Retina (tissue), 1 donor: ENCODE data around the gene CROCC2.

ENCODE experiments used
- DNase-seq: peaks from one replicate; pipeline ENCODE4 v3.0.0-alpha.2; 2016

The CROCC2 gene

GRCh38 chr2:240959214-240959940 is 53.2 kb downstream of the CROCC2 start:
- DNase-seq, result no peak

- DNase-seq, result no peak
Observed at GRCh38 chr2:240959941-240960308, 53.8 kb downstream of the CROCC2 start.

GRCh38 chr2:240960309-240960970 is 54.3 kb downstream of the CROCC2 start:
- DNase-seq, result peak; percentile 73

GRCh38 chr2:240960971-240961876 is 55.1 kb downstream of the CROCC2 start:
- peak; percentile 69 for DNase-seq

- DNase-seq, result peak; percentile 18
Observed at GRCh38 chr2:240961910-240962299, 55.8 kb downstream of the CROCC2 start.

- DNase-seq, result peak; percentile 76
Observed at GRCh38 chr2:240962300-240963064, 56.3 kb downstream of the CROCC2 start.

GRCh38 chr2:240963065-240963867 is 57.1 kb downstream of the CROCC2 start:
- no peak for DNase-seq

GRCh38 chr2:240963868-240964703 is 58.0 kb downstream of the CROCC2 start:
- DNase-seq, result no peak

GRCh38 chr2:240964704-240965295 is 58.7 kb downstream of the CROCC2 start:
- DNase-seq, result no peak

- no peak for DNase-seq
Observed at GRCh38 chr2:240965296-240965904, 59.3 kb downstream of the CROCC2 start.

- no peak for DNase-seq
Observed at GRCh38 chr2:240965905-240966456, 59.8 kb downstream of the CROCC2 start.

- DNase-seq, result no peak
Observed at GRCh38 chr2:240966457-240966905, 60.3 kb downstream of the CROCC2 start.

- DNase-seq, result no peak
Observed at GRCh38 chr2:240966906-240967680, 61.0 kb downstream of the CROCC2 start.

GRCh38 chr2:240967681-240968621 is 61.8 kb downstream of the CROCC2 start:
- no peak for DNase-seq

GRCh38 chr2:240968731-240969624 is 62.8 kb downstream of the CROCC2 start:
- no peak for DNase-seq

GRCh38 chr2:240970104-240970503 is 64.0 kb downstream of the CROCC2 start:
- DNase-seq, result no peak
